Keratinocyte (primary cell): ENCODE measurements around the gene NFIC. TPM values are rescaled to one million over a fixed set of nuclear protein-coding genes. Genes with fewer than 3 reads are reported as not detected.
"Not testable (repeated sequence)": the region's sequence is repeated elsewhere in the genome, so short reads cannot be mapped to it uniquely, and the experiment has no call there.

Experiments used
- DNase-seq: peaks from one replicate; pipeline ENCODE4 v3.0.0-alpha.2; 2011; ENCODE audit warnings: low read depth, missing footprints, low spot score
- FAIRE-seq: peaks from 2 replicates; lab custom pipeline; 2011; peaks lifted over from hg19 to GRCh38; lab: Jason Lieb, UNC
- H2AFZ ChIP-seq: 2 replicates; pipeline ENCODE4 v1.6.0; 2012; ENCODE audit warnings: low read length, control low read depth, inconsistent platforms; ENCODE audit not compliant: control insufficient read depth
- H3K27ac ChIP-seq: 2 replicates; pipeline ENCODE4 v1.5.1; 2011; ENCODE audit warnings: low read length; ENCODE audit not compliant: control insufficient read depth, insufficient read depth
- H3K27me3 ChIP-seq: 3 replicates; pipeline ENCODE4 v1.6.0; 2011; ENCODE audit warnings: low read length; ENCODE audit not compliant: control insufficient read depth, insufficient read depth; ENCODE audit errors: extremely low read depth
- H3K36me3 ChIP-seq, 2 experiments: 2 replicates in 1 of 2; 3 replicates in 1 of 2; pipeline ENCODE4 v1.5.1; 2011; ENCODE audit warnings: low read length in 2 of 2, mild to moderate bottlenecking in 1 of 2; ENCODE audit not compliant: control insufficient read depth in 2 of 2, insufficient read depth in 2 of 2; ENCODE audit errors: extremely low read depth in 1 of 2
- H3K4me1 ChIP-seq: 3 replicates; pipeline ENCODE4 v1.5.1; 2011; ENCODE audit warnings: low read length; ENCODE audit not compliant: control insufficient read depth, insufficient read depth; ENCODE audit errors: extremely low read depth
- H3K4me2 ChIP-seq: 3 replicates; pipeline ENCODE4 v1.6.0; 2011; ENCODE audit warnings: low read depth, low read length; ENCODE audit not compliant: control insufficient read depth, insufficient read depth; ENCODE audit errors: extremely low read depth
- H3K4me3 ChIP-seq, 3 experiments: fragments of 200-600 bp in 1 of 3; sonication (generic) in 1 of 3; 2 replicates in 2 of 3; 3 replicates in 1 of 3; pipeline ENCODE4 v1.5.1; 2011 to 2016; ENCODE audit warnings: low read length in 3 of 3, mild to moderate bottlenecking in 3 of 3, control low read depth in 2 of 3, inconsistent platforms in 1 of 3, low read depth in 1 of 3, mixed read lengths in 1 of 3, mixed run types in 1 of 3, moderate library complexity in 1 of 3; ENCODE audit not compliant: control insufficient read depth in 2 of 3, insufficient read depth in 2 of 3; ENCODE audit errors: extremely low read depth in 1 of 3
- H3K79me2 ChIP-seq: 2 replicates; pipeline ENCODE4 v1.6.0; 2012; ENCODE audit warnings: low read length; ENCODE audit not compliant: control insufficient read depth, insufficient read depth
- H3K9ac ChIP-seq: 3 replicates; pipeline ENCODE4 v1.6.0; 2011; ENCODE audit warnings: low read length; ENCODE audit not compliant: control insufficient read depth, insufficient read depth; ENCODE audit errors: extremely low read depth
- H3K9me1 ChIP-seq: 3 replicates; pipeline ENCODE4 v1.6.0; 2011; ENCODE audit warnings: low read length; ENCODE audit not compliant: control insufficient read depth, insufficient read depth; ENCODE audit errors: extremely low read depth
- H3K9me3 ChIP-seq: 2 replicates; pipeline ENCODE4 v1.5.1; 2012; ENCODE audit warnings: low read depth, low read length; ENCODE audit not compliant: control insufficient read depth
- H4K20me1 ChIP-seq: 3 replicates; pipeline ENCODE4 v1.6.0; 2011; ENCODE audit warnings: low read length; ENCODE audit not compliant: control insufficient read depth, insufficient read depth; ENCODE audit errors: extremely low read depth
- CTCF ChIP-seq, 3 experiments: IDR thresholded peaks in 1 of 3; conservative IDR thresholded peaks in 1 of 3; optimal IDR thresholded peaks in 1 of 3; 2 replicates in 2 of 3; 3 replicates in 1 of 3; pipeline versions ENCODE3 to v1.5.1; 2011; ENCODE audit warnings: low read length in 3 of 3, mild to moderate bottlenecking in 3 of 3, moderate library complexity in 2 of 3, control low read depth in 1 of 3, inconsistent platforms in 1 of 3; ENCODE audit not compliant: insufficient read depth in 2 of 3; ENCODE audit errors: extremely low read depth in 1 of 3
- EZH2 ChIP-seq: IDR thresholded peaks from one replicate; pipeline ENCODE4 v1.6.1; 2012; ENCODE audit warnings: inconsistent platforms, mild to moderate bottlenecking, low read length, moderate library complexity
- dilution Hi-C: fragments of 300-500 bp; cut with MboI; formaldehyde crosslinking; loops from one replicate; pipeline ENCODE4 v1.7.0; 2020; ENCODE audit warnings: low sequenced_read_pairs; ENCODE audit not compliant: extremely low pct_ligation_motif_present
- polyA plus RNA-seq, 5 experiments: library from polyadenylated mRNA; depleted of rRNA in 3 of 5; stranded (reverse) in 3 of 5; stranded (forward) in 1 of 5; unstranded in 1 of 5; fragments of >200 nt; gene quantifications; 1 replicate in 1 of 5; 2 replicates in 3 of 5; 3 replicates in 1 of 5; pipeline versions ENCODE4 v1.2.1 to v1.2.3, GENCODE V29; 2011 to 2012; ENCODE audit warnings: missing spikeins in 2 of 5, low read depth in 1 of 5, low replicate concordance in 1 of 5

Gene NFIC
- polyA plus RNA-seq, 1 donor (not counting 4 experiments of a cell fraction or from before 2014, with no cell fraction given), result 2.4 TPM

GRCh38 chr19:3420909-3421619 is 54.7 kb downstream of the NFIC start:
- no peak overlapping the region for H3K9ac ChIP-seq
- no peak overlapping the region for H3K27ac ChIP-seq
- no peaks in the 10 kb centered on the region for H3K4me1 ChIP-seq
- no peak overlapping the region for H2AFZ ChIP-seq
- H3K79me2 ChIP-seq, result peaks cover 29% of the 10 kb centered on the region
- no peak overlapping the region for H3K4me3 ChIP-seq
- no peaks in the 10 kb centered on the region for H3K9me1 ChIP-seq
- TF ChIP-seq EZH2, result no peak
- TF ChIP-seq CTCF (optimal IDR thresholded peaks at IDR 0.05 in 1 of 3, IDR thresholded peaks at IDR 0.05 in 1 of 3, conservative IDR thresholded peaks at IDR 0.05 in 1 of 3; ENCODE audit: extremely low read depth in 1 of 3, insufficient read depth in 2 of 3, low read length in 3 of 3), result no peak
- no peaks in the 10 kb centered on the region for H3K27me3 ChIP-seq
- dilution Hi-C loops, result no loop called here
- FAIRE-seq, result no peak
- no peaks in the 10 kb centered on the region for H4K20me1 ChIP-seq
- H3K36me3 ChIP-seq, result peaks cover 6 to 9% of the 10 kb centered on the region in 2 experiments
- DNase-seq, result no peak
- H3K4me2 ChIP-seq, result no peak overlapping the region
- no peaks in the 10 kb centered on the region for H3K9me3 ChIP-seq

- H3K27me3 ChIP-seq, H3K9ac ChIP-seq, H3K9me3 ChIP-seq, FAIRE-seq, H4K20me1 ChIP-seq, H3K4me3 ChIP-seq, H3K27ac ChIP-seq, DNase-seq, H3K36me3 ChIP-seq, H3K4me1 ChIP-seq, H3K4me2 ChIP-seq, H2AFZ ChIP-seq, H3K9me1 ChIP-seq, dilution Hi-C loops: not testable (repeated sequence)
- H3K79me2 ChIP-seq, result peaks cover 29% of the 10 kb centered on the region
Observed at GRCh38 chr19:3421656-3422055, 55.3 kb downstream of the NFIC start.
